ENCODE results near the gene PSD2. TPM values are rescaled to one million over a fixed set of nuclear protein-coding genes. Genes with fewer than 3 reads are reported as not detected.

The PSD2 gene
- total and polyA plus RNA-seq, 10 of the 15 experiments (the other 5 are each of a cell fraction or from before 2014, with no cell fraction given) = 0.02 to 0.14 (median 0.03) TPM; not detected in 5

DNA sequence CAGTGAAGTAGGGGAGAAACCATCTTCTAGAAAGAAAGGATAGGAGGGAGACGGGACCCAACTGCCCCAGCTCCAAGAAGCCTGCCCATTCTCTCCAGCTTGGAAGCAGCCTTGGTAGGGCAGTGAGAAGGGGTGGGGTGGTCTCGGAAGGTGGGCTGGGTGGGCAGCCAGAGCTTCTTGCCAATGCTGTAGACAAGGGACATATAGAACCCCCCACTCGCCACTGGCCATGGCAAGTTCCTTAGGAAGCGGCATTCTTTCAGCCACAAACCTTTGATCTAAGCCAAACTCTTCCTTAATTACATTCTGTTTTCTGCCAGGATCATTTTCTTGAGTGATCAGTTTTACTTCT is 90.2 kb downstream of the PSD2 start:
- ChIA-PET CTCF (interaction anchor here (8.4 kb wide), 1 partner anchor 83 kb away, joined by 50 read pairs; no protein-coding TSS in a partner anchor), POLR2A (no interaction called here), SMC1A (ENCODE audit: uncharacterized antibody, unreplicated experiment) (no interaction called here), RAD21 (ENCODE audit: unreplicated experiment) (interaction anchor here (1.1 kb wide), 2 partner anchors 83 to 99 kb away, joined by 3 read pairs; no protein-coding TSS in a partner anchor)
- no peak for ATAC-seq
- intact Hi-C loops (cut with micrococcal nuclease; ENCODE audit: unreplicated experiment) (no loop called here), in situ Hi-C loops (cut with MboI) (no loop called here)
- no peaks in the 10 kb centered on the region for H3K9me3 ChIP-seq (replicated peaks; ENCODE audit: control insufficient read depth, insufficient read depth, low read length)
- no peak overlapping the region for H3K4me3 ChIP-seq
- no peaks in the 10 kb centered on the region for H3K79me2 ChIP-seq (ENCODE audit: control insufficient read depth, insufficient read depth, low read length)
- no peak overlapping the region for H2AFZ ChIP-seq (ENCODE audit: control insufficient read depth, low read depth, low read length)
- TF ChIP-seq PAX8 (IDR thresholded peaks at IDR 0.05) (no peak), SMAD1 (IDR thresholded peaks at IDR 0.05; ENCODE audit: low read depth, partially characterized antibody) (no peak), ZNF207 (IDR thresholded peaks at IDR 0.05; ENCODE audit: borderline replicate concordance) (no peak), PKNOX1 (IDR thresholded peaks at IDR 0.05) (no peak), RELA (IDR thresholded peaks at IDR 0.05; ENCODE audit: borderline replicate concordance, partially characterized antibody) (no peak), FOXM1 (IDR thresholded peaks at IDR 0.05; ENCODE audit: low read depth, low read length) (no peak), RAD51 (IDR thresholded peaks at IDR 0.05) (no peak), ZNF274 (IDR thresholded peaks at IDR 0.05; ENCODE audit: insufficient read depth, insufficient read length) (no peak)
- TF ChIP-seq, protein P1, sequence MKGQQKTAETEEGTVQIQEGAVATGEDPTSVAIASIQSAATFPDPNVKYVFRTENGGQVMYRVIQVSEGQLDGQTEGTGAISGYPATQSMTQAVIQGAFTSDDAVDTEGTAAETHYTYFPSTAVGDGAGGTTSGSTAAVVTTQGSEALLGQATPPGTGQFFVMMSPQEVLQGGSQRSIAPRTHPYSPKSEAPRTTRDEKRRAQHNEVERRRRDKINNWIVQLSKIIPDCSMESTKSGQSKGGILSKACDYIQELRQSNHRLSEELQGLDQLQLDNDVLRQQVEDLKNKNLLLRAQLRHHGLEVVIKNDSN (IDR thresholded peaks at IDR 0.05; ENCODE audit: borderline replicate concordance, extremely low read length, insufficient read depth, low read depth, low read length) = no peak
- TF ChIP-seq, protein P2, sequence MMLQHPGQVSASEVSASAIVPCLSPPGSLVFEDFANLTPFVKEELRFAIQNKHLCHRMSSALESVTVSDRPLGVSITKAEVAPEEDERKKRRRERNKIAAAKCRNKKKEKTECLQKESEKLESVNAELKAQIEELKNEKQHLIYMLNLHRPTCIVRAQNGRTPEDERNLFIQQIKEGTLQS (IDR thresholded peaks at IDR 0.05; ENCODE audit: borderline replicate concordance, extremely low read depth, low read depth, low read length) = no peak
- TF ChIP-seq, protein P3, sequence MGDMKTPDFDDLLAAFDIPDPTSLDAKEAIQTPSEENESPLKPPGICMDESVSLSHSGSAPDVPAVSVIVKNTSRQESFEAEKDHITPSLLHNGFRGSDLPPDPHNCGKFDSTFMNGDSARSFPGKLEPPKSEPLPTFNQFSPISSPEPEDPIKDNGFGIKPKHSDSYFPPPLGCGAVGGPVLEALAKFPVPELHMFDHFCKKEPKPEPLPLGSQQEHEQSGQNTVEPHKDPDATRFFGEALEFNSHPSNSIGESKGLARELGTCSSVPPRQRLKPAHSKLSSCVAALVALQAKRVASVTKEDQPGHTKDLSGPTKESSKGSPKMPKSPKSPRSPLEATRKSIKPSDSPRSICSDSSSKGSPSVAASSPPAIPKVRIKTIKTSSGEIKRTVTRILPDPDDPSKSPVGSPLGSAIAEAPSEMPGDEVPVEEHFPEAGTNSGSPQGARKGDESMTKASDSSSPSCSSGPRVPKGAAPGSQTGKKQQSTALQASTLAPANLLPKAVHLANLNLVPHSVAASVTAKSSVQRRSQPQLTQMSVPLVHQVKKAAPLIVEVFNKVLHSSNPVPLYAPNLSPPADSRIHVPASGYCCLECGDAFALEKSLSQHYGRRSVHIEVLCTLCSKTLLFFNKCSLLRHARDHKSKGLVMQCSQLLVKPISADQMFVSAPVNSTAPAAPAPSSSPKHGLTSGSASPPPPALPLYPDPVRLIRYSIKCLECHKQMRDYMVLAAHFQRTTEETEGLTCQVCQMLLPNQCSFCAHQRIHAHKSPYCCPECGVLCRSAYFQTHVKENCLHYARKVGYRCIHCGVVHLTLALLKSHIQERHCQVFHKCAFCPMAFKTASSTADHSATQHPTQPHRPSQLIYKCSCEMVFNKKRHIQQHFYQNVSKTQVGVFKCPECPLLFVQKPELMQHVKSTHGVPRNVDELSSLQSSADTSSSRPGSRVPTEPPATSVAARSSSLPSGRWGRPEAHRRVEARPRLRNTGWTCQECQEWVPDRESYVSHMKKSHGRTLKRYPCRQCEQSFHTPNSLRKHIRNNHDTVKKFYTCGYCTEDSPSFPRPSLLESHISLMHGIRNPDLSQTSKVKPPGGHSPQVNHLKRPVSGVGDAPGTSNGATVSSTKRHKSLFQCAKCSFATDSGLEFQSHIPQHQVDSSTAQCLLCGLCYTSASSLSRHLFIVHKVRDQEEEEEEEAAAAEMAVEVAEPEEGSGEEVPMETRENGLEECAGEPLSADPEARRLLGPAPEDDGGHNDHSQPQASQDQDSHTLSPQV (IDR thresholded peaks at IDR 0.05) = no peak
- TF ChIP-seq, protein P4, sequence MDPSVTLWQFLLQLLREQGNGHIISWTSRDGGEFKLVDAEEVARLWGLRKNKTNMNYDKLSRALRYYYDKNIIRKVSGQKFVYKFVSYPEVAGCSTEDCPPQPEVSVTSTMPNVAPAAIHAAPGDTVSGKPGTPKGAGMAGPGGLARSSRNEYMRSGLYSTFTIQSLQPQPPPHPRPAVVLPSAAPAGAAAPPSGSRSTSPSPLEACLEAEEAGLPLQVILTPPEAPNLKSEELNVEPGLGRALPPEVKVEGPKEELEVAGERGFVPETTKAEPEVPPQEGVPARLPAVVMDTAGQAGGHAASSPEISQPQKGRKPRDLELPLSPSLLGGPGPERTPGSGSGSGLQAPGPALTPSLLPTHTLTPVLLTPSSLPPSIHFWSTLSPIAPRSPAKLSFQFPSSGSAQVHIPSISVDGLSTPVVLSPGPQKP (IDR thresholded peaks at IDR 0.05; ENCODE audit: low read depth, low read length) = no peak
- DNase-seq (ENCODE audit: low read depth, low spot score) = no peak
- no TSS peak for BruUV-seq (replicated peaks)
- H3K27ac ChIP-seq (ENCODE audit: control insufficient read depth, insufficient read depth) = no peak overlapping the region
- peaks cover 4% of the 10 kb centered on the region; the same call in 1 of the 2 replicates for H3K4me1 ChIP-seq (ENCODE audit: control insufficient read depth, insufficient read depth, low read length)
- H4K20me1 ChIP-seq (ENCODE audit: control insufficient read depth, insufficient read depth) = no peaks in the 10 kb centered on the region
- H3K9ac ChIP-seq (ENCODE audit: control insufficient read depth, insufficient read depth, low read length) = no peak overlapping the region
- H3K27me3 ChIP-seq (replicated peaks in 1 of 2; ENCODE audit: control insufficient read depth in 2 of 2, insufficient read depth in 2 of 2, low read length in 1 of 2) = no peaks in the 10 kb centered on the region
- FAIRE-seq = no peak
- 46% methylated on average over 4 of the region's 4 CpGs for WGBS (ENCODE audit: insufficient coverage, insufficient replicate concordance, low lambda C conversion rate, missing lambda C conversion rate)
- no peak overlapping the region for H3K4me2 ChIP-seq (ENCODE audit: control insufficient read depth, insufficient read depth)
- peaks cover under 1 to 5% of the 10 kb centered on the region in 2 experiments; a peak in 3 of 4 replicates for H3K36me3 ChIP-seq (ENCODE audit: control insufficient read depth in 2 of 2, insufficient read depth in 2 of 2, low read length in 1 of 2)

Measured in GM12878 (cell line).